Activated T-cell treated with anti-CD3 and anti-CD28 coated beads, Interleukin-2, amount 50 U/mL, for 48 hours (primary cell): ENCODE measurements around the gene COL4A2.
"Not testable (repeated sequence)": the region's sequence is repeated elsewhere in the genome, so short reads cannot be mapped to it uniquely, and the experiment has no call there.

Source experiments
- DNase-seq, 2 experiments: peaks; one replicate each; pipeline ENCODE4 v3.0.0-alpha.2; 2020

COL4A2 gene

DNA sequence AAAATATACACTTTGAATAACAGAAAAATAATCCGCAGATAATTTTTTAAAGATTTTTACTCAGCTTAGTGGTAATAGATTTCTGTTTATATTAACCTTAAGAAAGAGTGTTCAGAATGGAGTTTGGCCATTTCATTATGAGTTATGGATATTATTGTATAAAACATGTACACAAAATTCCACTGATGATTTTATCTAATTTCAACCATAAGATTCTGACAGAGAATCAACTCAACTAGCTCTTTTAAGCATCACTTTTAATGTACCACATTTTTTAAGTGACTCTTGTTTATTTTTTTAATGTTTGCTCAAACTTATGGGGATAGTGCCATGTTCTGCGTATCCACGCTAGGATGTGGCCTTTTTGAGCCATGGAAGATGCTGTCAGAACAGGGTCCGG is 75.7 kb downstream of the COL4A2 start:
- DNase-seq: no peak

DNA sequence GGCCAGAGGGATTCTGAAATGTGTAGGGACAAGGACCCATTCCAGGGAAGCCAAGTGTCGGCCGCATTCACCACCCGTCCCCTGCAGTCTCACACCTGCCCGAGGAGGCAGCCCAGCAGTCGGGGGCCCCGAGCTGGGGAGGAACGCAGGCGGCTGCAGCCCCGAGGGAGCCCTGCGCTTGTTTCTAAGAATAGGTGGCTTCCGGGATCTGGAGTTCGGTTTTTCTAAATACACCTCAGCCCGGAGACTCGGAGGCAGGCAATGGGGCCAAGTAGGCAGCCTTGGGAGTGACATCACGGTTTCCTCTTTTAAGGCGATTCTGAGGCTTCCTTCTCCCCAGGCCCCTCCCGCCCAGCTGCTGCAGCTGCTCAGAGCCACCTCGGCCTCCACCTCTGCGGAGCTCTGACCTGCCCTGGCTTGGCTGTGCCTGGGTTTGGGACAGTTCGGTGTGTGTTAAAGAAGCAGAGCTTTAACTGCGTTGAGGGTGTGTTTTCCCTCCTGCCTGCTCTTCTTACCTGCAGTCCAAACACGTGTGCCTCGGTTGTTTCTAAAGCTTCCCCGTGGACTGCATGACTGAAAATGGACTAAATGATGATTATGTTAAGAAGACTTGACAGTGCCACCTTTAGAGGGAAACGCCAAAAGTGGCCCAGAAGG is 80.5 kb downstream of the COL4A2 start:
- peak in 1 of 2 experiments; percentile 23 for DNase-seq

DNA sequence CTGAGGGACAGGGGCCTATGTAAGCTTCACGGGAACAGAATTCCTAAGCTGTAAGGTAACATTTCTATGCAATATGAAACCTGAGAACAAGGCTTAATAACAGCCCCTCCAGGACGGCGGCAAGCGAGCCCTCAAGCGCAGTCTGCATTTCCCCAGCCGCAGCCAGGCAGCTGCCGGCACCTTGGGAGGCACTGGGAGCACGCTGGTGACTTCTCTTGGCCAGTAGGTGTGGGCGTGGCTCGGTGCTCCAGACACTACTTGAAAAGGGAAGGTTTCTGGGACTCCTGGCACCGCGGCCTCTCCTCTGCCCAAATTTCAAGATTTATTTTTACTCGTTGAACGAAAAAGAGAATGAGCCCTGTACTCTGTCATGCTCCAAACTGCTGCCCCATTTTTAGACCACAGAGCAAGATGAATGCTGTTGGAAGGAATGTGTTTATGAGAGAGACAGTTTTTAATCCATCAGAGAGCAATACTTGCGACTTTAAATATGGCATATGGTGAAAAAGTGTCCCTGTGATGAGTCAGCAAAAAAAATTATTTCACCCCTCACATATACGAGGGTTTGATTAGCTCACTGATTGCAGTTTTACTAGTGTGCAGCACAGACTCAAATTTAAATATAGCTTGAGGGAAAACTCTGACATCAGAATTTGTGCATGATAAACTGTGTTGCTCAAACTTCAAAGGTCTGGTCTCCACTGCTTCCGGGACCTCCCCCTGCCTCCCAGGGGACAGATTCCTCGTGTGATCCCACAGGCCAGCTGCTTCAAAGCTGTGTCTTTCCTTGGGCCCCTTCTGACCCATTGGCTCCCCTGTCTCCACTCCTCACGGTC is 81.2 kb downstream of the COL4A2 start:
- DNase-seq: no peak

DNA sequence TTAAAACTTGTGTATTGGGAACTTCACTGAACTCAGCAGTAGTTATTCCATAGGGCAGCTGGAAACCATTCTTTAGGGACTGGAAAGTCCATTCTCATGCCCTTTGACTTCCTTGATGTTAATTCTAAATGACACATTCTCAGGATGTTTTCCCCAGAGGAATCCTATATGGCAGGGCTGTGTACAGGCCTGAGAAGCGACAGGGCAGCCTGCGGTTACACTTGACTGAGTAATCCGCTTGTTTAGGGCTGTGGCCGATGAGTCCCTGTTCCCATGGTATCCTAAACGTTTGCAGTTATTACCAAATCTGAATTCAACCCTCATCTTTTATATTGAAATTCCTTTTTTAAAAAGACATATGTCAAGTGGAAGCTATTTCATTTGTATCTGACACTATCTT is 83.5 kb downstream of the COL4A2 start:
- no peak for DNase-seq

DNA sequence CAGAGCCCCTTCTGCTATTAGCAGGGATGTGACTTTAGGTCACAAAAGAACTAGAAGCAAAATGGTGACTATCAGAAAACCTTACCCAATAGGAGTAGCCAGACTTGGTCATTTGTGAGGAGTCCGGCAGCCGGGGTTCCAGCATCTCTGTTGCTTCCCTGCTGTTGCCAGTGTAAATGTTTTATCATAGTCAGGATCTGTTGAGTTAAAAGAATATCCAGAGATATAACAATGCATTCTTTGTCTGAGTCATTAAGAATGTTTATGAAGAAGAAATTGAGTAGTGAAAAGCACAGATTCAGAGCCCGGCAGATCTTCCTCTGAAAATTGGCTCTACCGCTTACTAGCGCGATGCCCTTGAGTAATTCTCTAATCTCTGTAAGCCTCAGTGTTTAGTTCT is 84.2 kb downstream of the COL4A2 start:
- DNase-seq: no peak

DNA sequence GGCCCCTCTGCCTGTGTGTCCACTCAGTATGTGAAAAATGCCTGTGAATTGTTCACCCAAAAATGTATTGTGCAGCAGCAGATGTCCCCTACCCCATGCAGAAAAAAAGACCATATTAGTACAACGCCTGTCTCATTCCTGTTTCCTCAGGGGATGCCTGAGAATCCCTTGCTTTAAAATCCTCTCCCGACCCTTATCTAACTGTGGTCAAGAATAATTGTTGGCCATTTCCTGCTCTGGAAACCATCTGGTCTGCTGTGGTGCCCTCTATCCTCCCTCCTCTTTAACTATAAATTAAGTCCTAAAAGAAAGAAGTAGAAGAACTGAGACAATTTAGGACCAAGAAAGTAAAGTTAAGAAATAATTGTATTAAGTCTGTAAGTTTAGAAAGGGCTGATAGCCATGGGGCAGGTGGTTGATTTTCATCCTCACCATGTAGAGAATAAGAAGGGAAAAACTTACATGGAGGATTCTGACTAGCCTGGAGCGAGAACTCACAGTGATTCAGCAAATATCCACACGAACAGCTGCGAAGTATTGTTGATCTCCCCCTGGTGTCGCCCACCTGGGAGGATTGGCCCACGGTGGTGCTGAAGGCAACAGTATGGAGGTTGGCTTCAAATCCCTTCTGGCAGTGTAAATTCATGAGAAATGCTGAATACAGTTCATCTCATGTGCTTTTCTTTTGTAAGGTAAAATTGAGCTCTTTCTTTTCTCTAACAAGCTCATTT is 85.6 kb downstream of the COL4A2 start:
- DNase-seq: no peak

DNA sequence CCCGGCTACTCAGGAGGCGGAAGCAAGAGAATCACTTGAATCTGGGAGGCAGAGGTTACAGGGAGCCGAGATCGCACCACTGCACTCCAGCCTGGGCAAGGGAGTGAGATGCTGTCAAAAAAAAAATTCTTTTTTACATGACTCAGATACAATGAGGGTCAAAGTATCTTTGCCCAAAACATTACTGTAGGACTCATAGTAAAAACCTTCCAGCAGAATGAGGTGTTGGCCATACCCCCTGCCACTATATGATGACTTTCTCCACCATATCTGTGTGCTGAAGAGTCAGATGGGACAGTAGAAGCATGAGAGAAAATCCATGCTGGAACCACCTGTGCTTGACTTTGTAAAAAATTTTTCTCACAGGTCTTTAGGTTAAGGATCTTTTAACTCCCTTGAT is 86.7 kb downstream of the COL4A2 start:
- DNase-seq: no peak

DNA sequence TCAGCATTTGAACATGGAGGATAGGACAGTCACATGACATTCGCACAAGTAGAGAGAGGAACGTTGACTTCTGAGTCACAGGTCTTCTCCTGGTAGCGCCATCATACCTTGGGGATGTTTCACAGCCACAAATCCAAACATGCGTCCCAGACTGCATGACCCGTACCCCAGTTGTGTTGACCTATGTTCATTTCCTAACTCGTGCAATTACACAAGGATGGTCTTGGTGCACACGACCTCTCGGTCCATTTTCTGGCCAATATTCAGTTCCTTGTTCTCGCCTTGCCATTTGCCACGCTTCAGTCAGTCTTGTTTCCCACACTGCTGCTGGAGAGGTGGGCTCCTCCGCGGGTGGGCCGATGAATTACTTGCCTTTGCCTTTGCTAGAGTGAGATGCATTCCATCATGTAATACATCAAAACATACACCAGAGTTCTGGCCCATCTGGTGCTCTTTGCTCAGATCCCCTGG is 87.3 kb downstream of the COL4A2 start:
- no peak for DNase-seq

DNA sequence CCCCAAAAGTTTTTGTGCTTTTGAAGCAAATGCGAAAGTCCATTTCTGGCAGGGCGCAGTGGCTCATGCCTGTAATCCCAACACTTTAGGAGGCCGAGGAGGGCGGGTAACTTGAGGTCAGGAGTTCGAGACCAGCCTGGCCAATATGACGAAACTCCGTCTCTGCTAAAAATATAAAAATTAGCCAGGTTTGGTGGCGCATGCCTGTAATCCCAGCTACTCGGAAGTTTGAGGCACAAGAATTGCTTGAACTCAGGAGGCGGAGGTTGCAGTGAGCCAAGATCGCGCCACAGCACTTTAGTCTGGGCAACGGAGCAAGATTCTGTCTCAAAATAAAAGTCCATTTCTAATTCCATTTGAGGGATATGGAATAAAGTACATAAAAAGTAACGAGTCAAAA is 88.5 kb downstream of the COL4A2 start:
- not testable (repeated sequence) for DNase-seq

DNA sequence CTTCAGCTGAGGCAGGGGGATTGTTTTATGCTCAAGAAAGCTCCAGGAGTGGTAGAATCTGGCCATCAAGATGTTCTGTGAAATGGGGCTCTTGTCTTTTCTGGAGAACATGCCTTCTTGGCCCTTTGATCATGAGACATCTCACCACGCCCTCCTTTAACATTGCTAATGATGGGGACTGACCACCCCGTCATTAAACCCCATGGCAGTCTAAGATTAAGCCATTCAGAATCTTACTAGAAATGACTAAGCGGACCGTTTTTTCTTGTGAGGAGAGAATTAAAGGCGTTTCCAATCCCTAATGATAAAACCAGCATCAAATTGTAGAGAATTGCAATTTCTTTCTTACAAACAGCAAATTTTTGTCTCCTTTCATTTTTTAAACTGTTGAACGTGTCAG is 89.4 kb downstream of the COL4A2 start:
- no peak for DNase-seq

DNA sequence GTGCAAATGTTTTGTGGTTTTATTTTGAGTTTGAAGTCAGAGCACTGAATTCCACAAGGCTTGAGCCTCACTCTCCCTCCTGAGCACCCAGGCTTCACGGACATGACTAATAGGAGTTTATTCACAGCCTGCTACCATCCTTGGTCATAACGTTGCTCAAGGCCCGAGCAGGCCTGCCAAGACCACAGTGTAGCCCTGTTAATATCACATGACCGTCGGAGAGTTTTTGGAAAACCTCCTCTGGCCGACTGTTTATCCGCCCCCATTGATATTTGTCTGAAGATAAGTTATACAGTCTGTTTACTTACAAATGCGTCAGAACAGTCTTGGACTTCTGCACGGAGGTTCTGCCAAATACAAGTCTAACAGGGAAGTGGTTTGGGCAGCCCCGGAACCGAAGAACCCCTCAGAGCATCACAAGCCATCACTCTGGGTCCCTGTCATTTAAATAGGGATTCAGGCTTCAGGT is 89.9 kb downstream of the COL4A2 start:
- no peak for DNase-seq

DNA sequence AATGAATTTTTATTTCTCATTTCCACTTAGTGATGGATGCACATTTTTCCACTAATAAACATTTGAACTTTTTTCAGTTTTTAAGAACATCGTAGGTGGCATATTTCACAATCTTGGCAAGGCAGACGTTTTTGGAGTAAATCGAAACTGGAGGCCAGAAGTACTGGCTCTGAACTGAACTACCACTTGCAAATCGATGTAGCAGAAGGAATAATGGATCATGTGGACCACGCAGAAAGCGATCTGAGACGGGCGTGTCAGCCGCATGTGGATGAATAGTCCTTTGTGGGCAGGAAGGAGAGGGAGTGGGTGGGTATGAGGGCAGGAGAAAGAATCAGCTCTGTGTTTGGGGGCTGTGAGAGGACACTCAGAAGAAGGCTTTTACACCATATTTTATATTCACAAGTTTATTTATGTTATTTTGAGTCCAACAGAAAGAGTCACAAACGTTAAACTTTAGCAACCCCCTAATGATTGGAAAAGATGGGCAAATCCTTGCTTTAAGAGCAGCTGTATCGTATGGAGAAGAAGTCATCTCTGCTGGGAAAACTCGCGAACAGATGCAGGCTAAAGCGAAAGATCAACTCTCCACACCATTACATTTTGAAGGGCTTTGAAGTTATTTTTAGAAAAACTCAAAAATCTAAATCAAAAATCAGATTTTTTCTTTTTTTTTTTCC is 90.5 kb downstream of the COL4A2 start:
- no peak for DNase-seq

DNA sequence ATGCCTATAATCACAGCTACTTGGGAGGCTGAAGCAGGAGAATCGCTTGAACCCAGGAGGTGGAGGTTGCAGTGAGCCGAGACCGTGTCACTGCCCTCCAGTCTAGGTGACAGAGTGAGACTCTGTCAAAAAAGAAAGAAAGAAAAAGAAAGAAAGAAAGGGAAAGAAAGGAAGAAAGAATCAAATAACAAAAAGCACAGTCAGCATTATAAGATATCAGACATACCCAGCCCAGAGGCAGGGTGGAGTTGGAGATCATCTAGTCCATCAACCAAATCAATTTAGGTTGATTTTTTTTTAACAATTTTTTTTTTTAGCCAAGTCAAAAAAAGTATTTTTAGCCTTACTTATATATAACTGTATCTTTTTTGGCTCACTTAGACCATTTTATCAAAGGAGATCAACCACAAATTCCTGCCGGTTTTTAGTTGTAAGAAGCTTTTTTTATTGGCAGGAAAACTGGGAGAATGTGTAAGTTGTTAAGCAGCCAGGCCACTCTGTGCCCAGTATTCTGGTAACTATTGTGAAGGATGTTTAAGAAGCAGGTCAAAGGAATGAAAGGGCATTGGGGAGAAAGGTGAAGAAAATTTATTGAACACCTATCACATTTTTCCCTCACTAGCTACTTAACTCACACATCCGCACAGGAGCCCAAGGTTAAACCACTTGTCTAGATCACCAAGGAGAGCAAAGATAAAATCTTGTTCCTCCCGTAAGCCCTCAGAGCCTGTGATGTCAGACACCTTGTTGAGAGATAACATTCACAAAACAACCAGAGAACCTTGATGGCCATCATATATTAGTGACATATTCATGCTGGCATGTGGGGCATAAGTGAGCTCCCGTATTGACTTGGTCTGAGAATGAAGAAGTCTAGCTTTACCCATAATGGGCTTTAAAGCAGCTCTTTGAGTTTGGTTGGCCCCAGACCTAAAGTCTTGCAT is 91.8 kb downstream of the COL4A2 start:
- DNase-seq: no peak

DNA sequence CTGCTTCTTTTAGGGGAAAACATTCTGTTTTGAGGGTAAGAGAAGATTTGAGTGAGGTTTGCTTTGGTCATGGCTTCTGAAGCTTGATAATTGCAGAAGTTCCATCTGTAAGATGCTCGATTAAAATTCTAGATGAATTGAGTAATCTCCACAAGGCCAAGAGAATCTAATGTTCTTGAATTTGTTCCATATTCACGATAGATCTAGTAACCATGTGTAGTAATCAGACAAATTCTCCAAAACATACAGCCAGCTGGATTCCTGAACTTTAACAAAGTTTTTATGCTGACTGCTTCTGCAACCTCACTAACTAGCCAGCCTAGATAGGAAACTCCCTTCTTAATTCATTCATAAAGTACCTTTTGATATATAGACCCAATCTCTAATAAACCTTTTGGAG is 92.7 kb downstream of the COL4A2 start:
- no peak for DNase-seq

DNA sequence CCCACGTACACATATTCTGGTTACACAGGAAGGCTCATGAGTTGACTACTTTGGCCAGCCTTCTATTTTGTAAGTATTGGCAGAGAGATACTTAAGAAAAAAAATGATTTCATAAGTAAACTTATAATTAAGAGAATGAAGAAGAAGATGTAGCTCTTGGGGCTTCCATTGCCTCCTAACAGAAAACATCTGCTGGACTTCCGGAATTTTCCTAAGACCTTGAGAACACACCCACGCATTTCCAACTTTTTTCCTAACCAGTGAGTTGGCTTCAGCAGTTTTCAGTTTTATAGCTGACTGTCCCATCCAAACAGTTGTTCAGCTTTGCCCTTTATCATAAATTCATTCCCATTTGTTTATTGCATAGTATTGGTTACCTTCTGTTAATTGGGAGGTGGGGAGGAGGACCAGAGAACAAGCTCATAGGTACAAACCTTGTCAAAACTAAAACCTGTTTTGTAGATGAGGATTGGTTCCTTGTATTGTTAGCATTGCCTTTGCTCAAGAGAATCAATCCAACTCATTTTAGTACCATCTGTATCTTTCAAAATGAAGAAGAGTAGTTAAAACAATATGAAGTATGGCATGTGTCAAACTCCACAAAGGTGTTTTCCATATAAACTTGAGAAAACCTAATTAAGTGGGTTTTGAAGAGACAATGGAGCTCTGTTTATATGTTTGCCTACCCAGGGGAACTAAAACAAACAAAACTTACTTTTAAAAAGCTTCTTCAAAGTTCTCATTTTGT is 93.9 kb downstream of the COL4A2 start:
- no peak for DNase-seq

DNA sequence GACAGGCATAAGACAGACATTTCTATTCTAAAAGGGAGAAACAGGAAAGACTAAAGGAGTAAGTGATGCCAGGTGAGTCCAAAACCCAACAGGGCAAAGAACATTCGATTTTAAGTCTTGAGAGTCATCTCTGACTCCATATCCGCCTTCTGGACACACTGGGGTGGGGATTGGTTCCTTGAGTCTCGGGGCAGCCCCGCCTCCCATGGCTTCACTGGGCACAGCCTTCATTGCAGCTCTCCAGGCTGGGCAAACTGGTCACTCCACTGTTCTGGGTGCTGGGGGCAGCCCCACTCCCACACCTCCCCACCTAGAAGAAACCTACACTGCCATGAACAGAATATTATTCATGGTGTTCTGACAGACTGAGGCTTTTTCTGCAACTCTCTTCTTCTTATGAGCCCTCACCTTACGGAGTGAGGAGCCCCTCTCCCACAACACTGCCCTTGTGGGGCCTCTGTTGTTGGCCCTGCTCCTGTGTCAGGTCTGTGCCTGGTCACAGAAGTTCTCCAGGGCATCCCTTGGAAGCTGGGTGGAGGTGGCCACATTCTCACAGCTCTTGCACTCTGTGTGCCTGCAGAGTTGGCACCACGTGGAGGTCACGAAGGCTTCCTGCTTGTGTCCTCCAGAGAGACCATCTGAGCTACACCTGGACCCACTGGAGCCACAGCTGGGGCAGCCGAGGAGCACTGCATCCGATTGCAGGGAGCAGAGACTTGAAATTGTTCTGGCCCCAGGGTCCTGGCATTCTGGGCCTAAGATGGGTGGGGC is 95.4 kb downstream of the COL4A2 start:
- no peak for DNase-seq

DNA sequence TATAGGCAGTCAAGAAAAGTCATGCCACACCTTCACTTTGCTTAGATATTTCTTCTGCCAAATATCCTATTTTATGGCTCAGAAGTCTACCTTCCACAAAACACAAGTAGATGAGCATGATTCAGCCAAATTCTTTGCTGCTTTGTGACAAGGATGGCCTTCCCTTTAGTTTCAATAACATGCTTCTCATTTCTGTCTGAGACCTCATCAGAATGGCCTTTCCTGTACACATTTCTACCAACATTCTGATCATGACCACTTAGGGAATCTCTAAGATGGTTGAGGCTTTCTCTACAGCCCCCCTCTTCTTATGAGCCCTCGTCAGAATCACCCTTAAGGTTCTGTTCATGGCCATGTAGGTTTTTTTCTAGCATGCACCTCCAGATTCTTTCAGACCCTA is 96.2 kb downstream of the COL4A2 start:
- no peak for DNase-seq

DNA sequence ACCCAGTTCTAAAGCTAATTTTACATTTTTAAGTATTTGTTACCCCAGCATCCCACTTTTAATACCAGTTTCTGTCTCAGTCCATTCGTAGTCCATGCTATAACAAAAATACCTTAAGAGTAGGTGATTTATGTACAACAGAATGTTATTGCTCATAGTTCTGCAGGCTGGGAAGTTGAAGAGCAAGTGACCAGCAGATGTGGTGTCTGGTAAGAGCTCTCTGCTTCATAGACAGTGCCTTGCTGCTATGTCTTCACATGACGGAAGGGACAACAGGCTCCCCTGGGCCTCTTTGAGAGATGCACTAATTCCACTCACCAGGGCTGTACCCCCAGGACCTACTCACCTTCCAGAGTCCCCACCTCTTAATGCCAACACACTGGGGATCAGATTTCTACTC is 96.6 kb downstream of the COL4A2 start:
- no peak for DNase-seq

DNA sequence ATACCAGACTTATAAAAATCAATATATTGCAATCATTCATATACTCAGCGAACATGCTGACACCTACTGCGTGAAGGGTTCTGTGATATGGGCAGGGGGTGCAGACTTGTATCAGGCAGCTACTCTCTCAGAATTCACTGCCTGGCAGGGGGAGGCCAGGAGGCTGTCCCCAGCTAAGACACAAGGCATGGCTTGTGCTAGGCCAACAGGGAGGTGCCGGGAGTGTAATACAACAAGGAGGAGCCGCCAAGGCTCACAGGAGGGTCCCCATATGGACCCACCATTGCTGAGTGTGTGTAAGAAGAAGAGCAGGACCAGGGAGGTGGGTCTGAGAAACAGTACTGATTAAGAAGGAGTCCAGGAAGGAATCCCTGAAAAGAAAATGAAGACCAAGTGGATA is 97.2 kb downstream of the COL4A2 start:
- DNase-seq: no peak
